GM12878 (cell line): ENCODE data around the gene C5. TPM values are rescaled to one million over a fixed set of nuclear protein-coding genes. Genes with fewer than 3 reads are reported as not detected.

Source experiments
- CBFB ChIP-seq: IDR thresholded peaks from 2 replicates; pipeline ENCODE4 v1.6.1; 2016; ENCODE audit warnings: antibody characterized with exemption, low read depth
- GABPA ChIP-seq: IDR thresholded peaks from 2 replicates; pipeline ENCODE4 v1.6.1; 2014; ENCODE audit warnings: antibody characterized with exemption, low read depth, mild to moderate bottlenecking, inconsistent platforms
- JUND ChIP-seq: IDR thresholded peaks from 2 replicates; pipeline ENCODE4 v1.6.1; 2012; ENCODE audit warnings: low read depth, mild to moderate bottlenecking, low read length, improper control_type of control experiment, moderate library complexity
- LARP7 ChIP-seq: fragments of 450-650 bp; IDR thresholded peaks from 2 replicates; pipeline ENCODE4 v1.6.1; 2017; ENCODE audit warnings: mild to moderate bottlenecking
- NFIC ChIP-seq: IDR thresholded peaks from 2 replicates; pipeline ENCODE4 v1.6.1; 2012; ENCODE audit warnings: low read depth, mild to moderate bottlenecking, inconsistent platforms, low read length, moderate library complexity
- NFXL1 ChIP-seq: fragments of 450-650 bp; IDR thresholded peaks from 2 replicates; pipeline ENCODE4 v1.6.1; 2017; ENCODE audit warnings: antibody characterized with exemption, mild to moderate bottlenecking, borderline replicate concordance
- NFYA ChIP-seq: IDR thresholded peaks from 2 replicates; pipeline ENCODE4 v1.6.1; 2011; ENCODE audit warnings: low read depth, mild to moderate bottlenecking, low read length, improper control_type of control experiment, borderline replicate concordance
- NFYB ChIP-seq: IDR thresholded peaks from 2 replicates; pipeline ENCODE4 v1.6.1; 2011; ENCODE audit warnings: low read depth, mild to moderate bottlenecking, low read length, improper control_type of control experiment, moderate library complexity; ENCODE audit not compliant: insufficient read depth
- NR2F1 ChIP-seq: fragments of 450-650 bp; conservative IDR thresholded peaks from 2 replicates; pipeline ENCODE4 v1.6.1; 2017; ENCODE audit warnings: mild to moderate bottlenecking
- POLR2A ChIP-seq: IDR thresholded peaks from 2 replicates; pipeline ENCODE4 v1.6.1; 2011; ENCODE audit warnings: low read depth, mild to moderate bottlenecking, low read length
- PRDM15 ChIP-seq: fragments of 450-650 bp; formaldehyde crosslinking; IDR thresholded peaks from 2 replicates; pipeline ENCODE4 v1.4.0; 2020; ENCODE audit warnings: mild to moderate bottlenecking, moderate library complexity
- RAD21 ChIP-seq: IDR thresholded peaks from 2 replicates; pipeline ENCODE4 v1.6.1; 2011; ENCODE audit warnings: mild to moderate bottlenecking, low read depth, low read length, moderate library complexity; ENCODE audit not compliant: insufficient read depth
- RFX5 ChIP-seq: IDR thresholded peaks from 2 replicates; pipeline ENCODE4 v1.6.1; 2011; ENCODE audit warnings: low read depth, low read length, improper control_type of control experiment
- RUNX3 ChIP-seq: IDR thresholded peaks from 2 replicates; pipeline ENCODE4 v1.6.1; 2012; ENCODE audit warnings: low read length, inconsistent platforms
- SKIL ChIP-seq: fragments of 450-650 bp; IDR thresholded peaks from 2 replicates; pipeline ENCODE4 v1.6.1; 2017; ENCODE audit warnings: mild to moderate bottlenecking, low read depth, inconsistent platforms; ENCODE audit not compliant: poor library complexity, severe bottlenecking
- SMARCA5 ChIP-seq: fragments of 450-650 bp; IDR thresholded peaks from 2 replicates; pipeline ENCODE4 v1.6.1; 2017; ENCODE audit warnings: mild to moderate bottlenecking
- SUPT20H ChIP-seq: IDR thresholded peaks from 2 replicates; pipeline ENCODE4 v1.6.1; 2011; ENCODE audit warnings: low read depth, mild to moderate bottlenecking, low read length, moderate library complexity, borderline replicate concordance; ENCODE audit not compliant: control insufficient read depth
- WRNIP1 ChIP-seq: IDR thresholded peaks from 2 replicates; pipeline ENCODE4 v1.6.1; 2011; ENCODE audit warnings: low read depth, low read length, improper control_type of control experiment, borderline replicate concordance
- ZNF24 ChIP-seq: fragments of 450-650 bp; IDR thresholded peaks from 2 replicates; pipeline ENCODE4 v1.6.1; 2017; ENCODE audit warnings: antibody characterized with exemption, mild to moderate bottlenecking
- polyA plus RNA-seq, 11 experiments: library from polyadenylated mRNA; depleted of rRNA in 4 of 11; unstranded in 6 of 11; stranded (reverse) in 5 of 11; fragments of >200 nt; fragmentation: Nextera tagmentation in 4 of 11; fragmentation: Illumina TruSeq in 1 of 11; extraction: Ambion mirVana in 4 of 11; extraction: Trizol in 1 of 11; gene quantifications; 1 replicate in 1 of 11; 2 replicates in 10 of 11; pipeline versions ENCODE4 v1.2.1 to v1.2.3, GENCODE V29; 2011 to 2016; ENCODE audit warnings: inconsistent platforms in 2 of 11, missing spikeins in 2 of 11, low read depth in 1 of 11
- total RNA-seq, 4 experiments: library from RNA; depleted of rRNA in 3 of 4; stranded (reverse); fragments of >200 nt in 3 of 4; fragmentation: Illumina TruSeq in 1 of 4; extraction: Trizol in 1 of 4; gene quantifications; 2 replicates each; pipeline versions ENCODE4 v1.2.1 to v1.2.3, GENCODE V29; 2013 to 2021
- TF ChIP-seq, protein P1 (sequence below): fragments of 450-650 bp; IDR thresholded peaks from 2 replicates; pipeline ENCODE4 v1.6.1; 2018; ENCODE audit warnings: mild to moderate bottlenecking, low read depth, moderate library complexity; ENCODE audit not compliant: partially characterized antibody
- TF ChIP-seq, protein P2 (sequence below): fragments of 450-650 bp; IDR thresholded peaks from 2 replicates; pipeline ENCODE4 v1.6.1; 2016; ENCODE audit warnings: mild to moderate bottlenecking

C5 gene
- total and polyA plus RNA-seq, 10 of the 15 experiments (the other 5 are each of a cell fraction or from before 2014, with no cell fraction given), result 0.39 to 2.2 (median 1.2) TPM

- TF ChIP-seq NFXL1, result no peak
- no peak for TF ChIP-seq GABPA
- no peak for TF ChIP-seq NFYB
- TF ChIP-seq RUNX3, result no peak
- no peak for TF ChIP-seq NFYA
- no peak for TF ChIP-seq SKIL
- TF ChIP-seq ZNF24, result no peak
- no peak for TF ChIP-seq JUND
- TF ChIP-seq, protein P1, sequence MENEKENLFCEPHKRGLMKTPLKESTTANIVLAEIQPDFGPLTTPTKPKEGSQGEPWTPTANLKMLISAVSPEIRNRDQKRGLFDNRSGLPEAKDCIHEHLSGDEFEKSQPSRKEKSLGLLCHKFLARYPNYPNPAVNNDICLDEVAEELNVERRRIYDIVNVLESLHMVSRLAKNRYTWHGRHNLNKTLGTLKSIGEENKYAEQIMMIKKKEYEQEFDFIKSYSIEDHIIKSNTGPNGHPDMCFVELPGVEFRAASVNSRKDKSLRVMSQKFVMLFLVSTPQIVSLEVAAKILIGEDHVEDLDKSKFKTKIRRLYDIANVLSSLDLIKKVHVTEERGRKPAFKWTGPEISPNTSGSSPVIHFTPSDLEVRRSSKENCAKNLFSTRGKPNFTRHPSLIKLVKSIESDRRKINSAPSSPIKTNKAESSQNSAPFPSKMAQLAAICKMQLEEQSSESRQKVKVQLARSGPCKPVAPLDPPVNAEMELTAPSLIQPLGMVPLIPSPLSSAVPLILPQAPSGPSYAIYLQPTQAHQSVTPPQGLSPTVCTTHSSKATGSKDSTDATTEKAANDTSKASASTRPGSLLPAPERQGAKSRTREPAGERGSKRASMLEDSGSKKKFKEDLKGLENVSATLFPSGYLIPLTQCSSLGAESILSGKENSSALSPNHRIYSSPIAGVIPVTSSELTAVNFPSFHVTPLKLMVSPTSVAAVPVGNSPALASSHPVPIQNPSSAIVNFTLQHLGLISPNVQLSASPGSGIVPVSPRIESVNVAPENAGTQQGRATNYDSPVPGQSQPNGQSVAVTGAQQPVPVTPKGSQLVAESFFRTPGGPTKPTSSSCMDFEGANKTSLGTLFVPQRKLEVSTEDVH, result no peak
- no peak for TF ChIP-seq POLR2A
- 0 out of 2 replicates have a peak, but pooled peaks have one; percentile 23 for TF ChIP-seq WRNIP1
- no peak for TF ChIP-seq SUPT20H
- TF ChIP-seq PRDM15 (CRISPR knock-in tag), result no peak
- no peak for TF ChIP-seq RFX5
- no peak for TF ChIP-seq RAD21
- TF ChIP-seq NFIC, result no peak
- TF ChIP-seq LARP7, result 0 out of 2 replicates have a peak, but pooled peaks have one; percentile 21
- TF ChIP-seq, protein P2, sequence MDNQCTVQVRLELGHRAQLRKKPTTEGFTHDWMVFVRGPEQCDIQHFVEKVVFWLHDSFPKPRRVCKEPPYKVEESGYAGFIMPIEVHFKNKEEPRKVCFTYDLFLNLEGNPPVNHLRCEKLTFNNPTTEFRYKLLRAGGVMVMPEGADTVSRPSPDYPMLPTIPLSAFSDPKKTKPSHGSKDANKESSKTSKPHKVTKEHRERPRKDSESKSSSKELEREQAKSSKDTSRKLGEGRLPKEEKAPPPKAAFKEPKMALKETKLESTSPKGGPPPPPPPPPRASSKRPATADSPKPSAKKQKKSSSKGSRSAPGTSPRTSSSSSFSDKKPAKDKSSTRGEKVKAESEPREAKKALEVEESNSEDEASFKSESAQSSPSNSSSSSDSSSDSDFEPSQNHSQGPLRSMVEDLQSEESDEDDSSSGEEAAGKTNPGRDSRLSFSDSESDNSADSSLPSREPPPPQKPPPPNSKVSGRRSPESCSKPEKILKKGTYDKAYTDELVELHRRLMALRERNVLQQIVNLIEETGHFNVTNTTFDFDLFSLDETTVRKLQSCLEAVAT, result peak; percentile 41; the same call in 1 of the 2 replicates
- TF ChIP-seq SMARCA5, result 0 out of 2 replicates have a peak, but pooled peaks have one; percentile 57
- TF ChIP-seq CBFB, result no peak
- no peak for TF ChIP-seq NR2F1
These were observed 120.8 kb downstream of the C5 start (continued) for GRCh38 chr9:120929229-120929791.
